H1 (cell line): ENCODE measurements around the gene A4GALT. TPM values are rescaled to one million over a fixed set of nuclear protein-coding genes. Genes with fewer than 3 reads are reported as not detected.
A peak's percentile ranks its signal among the peaks of the same experiment; 100 is the strongest.

Experiments used
- CTCF ChIA-PET: fragments of 300-600 bp; sonication (Branson Sonifier 250); formaldehyde crosslinking; loops from one replicate; lab custom pipeline; 2021; ENCODE audit not compliant: partially characterized antibody; lab: Charles Lee
- POLR2A ChIA-PET: fragments of 300-600 bp; sonication (Branson Sonifier 250); formaldehyde crosslinking; loops from one replicate; lab custom pipeline; 2021; ENCODE audit warnings: inconsistent platforms; ENCODE audit not compliant: partially characterized antibody; lab: Charles Lee
- DNase-seq, 2 experiments: peaks; one replicate each; pipeline versions ENCODE4 v3.0.0 to v3.0.0-alpha.2; 2010 to 2022; ENCODE audit warnings: low spot score in 2 of 2, low read depth in 1 of 2, mixed read lengths in 1 of 2
- FAIRE-seq: peaks from 2 replicates; lab custom pipeline; 2011; peaks lifted over from hg19 to GRCh38; lab: Jason Lieb, UNC
- H2AFZ ChIP-seq: 2 replicates; pipeline ENCODE4 v1.8.1; 2012; ENCODE audit warnings: low read length, inconsistent platforms
- H2AK5ac ChIP-seq: 2 replicates; pipeline ENCODE4 v1.6.1; 2013; ENCODE audit warnings: low read depth, low read length
- H2BK120ac ChIP-seq: replicated peaks from 2 replicates; pipeline ENCODE3; 2013; ENCODE audit warnings: low read depth, low read length, inconsistent platforms
- H2BK12ac ChIP-seq: 2 replicates; pipeline ENCODE4 v1.6.1; 2013; ENCODE audit warnings: low read depth, low read length
- H2BK15ac ChIP-seq: 2 replicates; pipeline ENCODE4 v1.6.1; 2013; ENCODE audit warnings: low read length
- H2BK20ac ChIP-seq: 2 replicates; pipeline ENCODE4 v1.6.1; 2013; ENCODE audit warnings: low read length
- H2BK5ac ChIP-seq: 2 replicates; pipeline ENCODE4 v1.6.1; 2013; ENCODE audit warnings: low read depth, low read length
- H3K14ac ChIP-seq: 2 replicates; pipeline ENCODE4 v1.6.1; 2013; ENCODE audit warnings: inconsistent platforms; ENCODE audit not compliant: insufficient read length
- H3K18ac ChIP-seq: 2 replicates; pipeline ENCODE4 v1.6.1; 2013; ENCODE audit warnings: low read length; ENCODE audit errors: extremely low read depth
- H3K23ac ChIP-seq: 2 replicates; pipeline ENCODE4 v1.6.1; 2013; ENCODE audit warnings: inconsistent platforms; ENCODE audit not compliant: insufficient read length
- H3K23me2 ChIP-seq: 2 replicates; pipeline ENCODE4 v1.6.1; 2013; ENCODE audit warnings: low read depth, low read length
- H3K27ac ChIP-seq: 2 replicates; pipeline ENCODE4 v1.6.1; 2011; ENCODE audit warnings: low read depth, low read length, inconsistent platforms
- H3K27me3 ChIP-seq, 4 experiments: replicated peaks in 1 of 4; 1 replicate in 1 of 4; 2 replicates in 3 of 4; pipeline versions ENCODE4 v1.6.1 to v1.8.1; 2011 to 2013; ENCODE audit warnings: low read length in 3 of 4, mild to moderate bottlenecking in 3 of 4, inconsistent platforms in 2 of 4, mixed read lengths in 2 of 4, moderate library complexity in 1 of 4; ENCODE audit not compliant: control insufficient read depth in 3 of 4, insufficient read depth in 3 of 4; ENCODE audit errors: extremely low read depth in 1 of 4
- H3K36me3 ChIP-seq, 4 experiments: 2 replicates each; pipeline versions ENCODE4 v1.6.1 to v1.8.1; 2011 to 2013; ENCODE audit warnings: mild to moderate bottlenecking in 4 of 4, low read length in 3 of 4, moderate library complexity in 2 of 4, control low read depth in 1 of 4, inconsistent platforms in 1 of 4; ENCODE audit not compliant: insufficient read depth in 4 of 4, control insufficient read depth in 2 of 4
- H3K4ac ChIP-seq: replicated peaks from 2 replicates; pipeline ENCODE3; 2013; ENCODE audit warnings: low read length, low read depth, mixed read lengths, inconsistent platforms; ENCODE audit not compliant: insufficient read length
- H3K4me1 ChIP-seq, 4 experiments: replicated peaks in 1 of 4; 1 replicate in 1 of 4; 2 replicates in 3 of 4; pipeline versions ENCODE4 v1.6.1 to v1.8.1; 2011 to 2013; ENCODE audit warnings: low read length in 3 of 4, inconsistent platforms in 2 of 4, mixed read lengths in 1 of 4; ENCODE audit not compliant: insufficient read depth in 4 of 4, control insufficient read depth in 3 of 4
- H3K4me2 ChIP-seq, 2 experiments: 2 replicates each; pipeline versions ENCODE4 v1.6.1 to v1.8.1; 2011 to 2013; ENCODE audit warnings: low read depth in 2 of 2, low read length in 2 of 2, control low read depth in 1 of 2, inconsistent platforms in 1 of 2, mild to moderate bottlenecking in 1 of 2; ENCODE audit not compliant: insufficient read depth in 1 of 2
- H3K4me3 ChIP-seq, 4 experiments: fragments of 200-600, 300-600 bp in 1 of 4; sonication (generic), shearing (Covaris generic), sonication (Bioruptor Twin) in 1 of 4; 2 replicates each; pipeline versions ENCODE4 v1.5.1 to v1.8.1; 2011 to 2016; ENCODE audit warnings: low read length in 4 of 4, low read depth in 3 of 4, control low read depth in 2 of 4, inconsistent platforms in 2 of 4, mild to moderate bottlenecking in 2 of 4, mixed read lengths in 1 of 4, moderate library complexity in 1 of 4; ENCODE audit not compliant: insufficient read depth in 2 of 4; ENCODE audit errors: extremely low read depth in 1 of 4
- H3K56ac ChIP-seq: replicated peaks from 2 replicates; pipeline ENCODE3; 2013; ENCODE audit warnings: low read depth, mild to moderate bottlenecking, mixed read lengths, low read length, inconsistent platforms; ENCODE audit not compliant: insufficient read length
- H3K79me1 ChIP-seq: 2 replicates; pipeline ENCODE4 v1.6.1; 2013; ENCODE audit warnings: low read depth, low read length, control low read depth
- H3K79me2 ChIP-seq, 2 experiments: 2 replicates each; pipeline versions ENCODE4 v1.6.1 to v1.8.1; 2012 to 2013; ENCODE audit warnings: low read length in 2 of 2, mild to moderate bottlenecking in 2 of 2, inconsistent platforms in 1 of 2; ENCODE audit not compliant: insufficient read depth in 2 of 2, control insufficient read depth in 1 of 2
- H3K9ac ChIP-seq, 4 experiments: replicated peaks in 1 of 4; 1 replicate in 1 of 4; 2 replicates in 3 of 4; pipeline versions ENCODE4 v1.6.1 to v1.8.1; 2011 to 2013; ENCODE audit warnings: low read depth in 3 of 4, low read length in 3 of 4, control low read depth in 2 of 4, mild to moderate bottlenecking in 2 of 4, moderate library complexity in 2 of 4, inconsistent platforms in 1 of 4; ENCODE audit errors: extremely low read depth in 1 of 4
- H3K9me3 ChIP-seq, 2 experiments: 2 replicates each; pipeline versions ENCODE4 v1.6.1 to v1.8.1; 2012 to 2013; ENCODE audit warnings: mild to moderate bottlenecking in 2 of 2, moderate library complexity in 2 of 2, control low read depth in 1 of 2, inconsistent platforms in 1 of 2, low read depth in 1 of 2, low read length in 1 of 2, mixed read lengths in 1 of 2; ENCODE audit not compliant: insufficient read depth in 2 of 2
- H4K20me1 ChIP-seq, 2 experiments: replicated peaks in 1 of 2; 2 replicates each; pipeline versions ENCODE3 to v1.8.1; 2011 to 2013; ENCODE audit warnings: inconsistent platforms in 2 of 2, low read length in 2 of 2, mild to moderate bottlenecking in 1 of 2; ENCODE audit not compliant: insufficient read depth in 2 of 2, control insufficient read depth in 1 of 2
- H4K5ac ChIP-seq: 2 replicates; pipeline ENCODE4 v1.6.1; 2013; ENCODE audit warnings: low read length, low read depth, mixed read lengths, inconsistent platforms; ENCODE audit not compliant: insufficient read length
- H4K8ac ChIP-seq: 2 replicates; pipeline ENCODE4 v1.8.0; 2013; ENCODE audit warnings: mild to moderate bottlenecking, moderate library complexity, low read length, inconsistent platforms; ENCODE audit not compliant: insufficient read depth; ENCODE audit errors: extremely low read depth
- H4K91ac ChIP-seq: replicated peaks from 2 replicates; pipeline ENCODE3; 2013; ENCODE audit warnings: low read length, mixed read lengths, inconsistent platforms; ENCODE audit not compliant: insufficient read length
- CHD2 ChIP-seq: IDR thresholded peaks from 2 replicates; pipeline ENCODE4 v1.6.1; 2012; ENCODE audit warnings: low read length, improper control_type of control experiment
- SP4 ChIP-seq: IDR thresholded peaks from 2 replicates; pipeline ENCODE4 v1.6.1; 2012; ENCODE audit warnings: low read length, inconsistent platforms
- WGBS, 2 experiments: shearing (Covaris generic) in 1 of 2; methylation state at CpG; one replicate each; pipeline versions ENCODE4 v1.1.6 to v1.1.7; 2013 to 2015; ENCODE audit warnings: low lambda C conversion rate in 2 of 2, mixed read lengths in 2 of 2, inconsistent platforms in 1 of 2, low coverage in 1 of 2, missing lambda C conversion rate in 1 of 2; ENCODE audit not compliant: insufficient replicate concordance in 2 of 2, insufficient coverage in 1 of 2, insufficient read length in 1 of 2; ENCODE audit errors: extremely low coverage in 1 of 2, missing lambda C conversion rate in 1 of 2; 5-methylcytosine and 5-hydroxymethylcytosine counted together
- polyA plus RNA-seq, 7 experiments: library from polyadenylated mRNA; depleted of rRNA in 3 of 7; stranded (reverse) in 5 of 7; unstranded in 2 of 7; fragments of >200 nt in 5 of 7; fragments of 200-250 nt in 2 of 7; gene quantifications; 1 replicate in 5 of 7; 2 replicates in 1 of 7; 4 replicates in 1 of 7; pipeline versions ENCODE4 v1.2.1 to v1.2.3, GENCODE V29; 2011 to 2013; ENCODE audit warnings: missing spikeins in 2 of 7, mixed read lengths in 2 of 7
- total RNA-seq: library from RNA; stranded (reverse); fragmentation: NEBNext Ultra II Directional; extraction: Animal tissue kit (Norgen Biotek cat#: 25700); gene quantifications from 2 replicates; pipeline ENCODE4 v1.2.1, GENCODE V29; 2021

The A4GALT gene
- total and polyA plus RNA-seq, 2 of the 8 experiments (the other 6 are each of a cell fraction or from before 2014, with no cell fraction given), result 7.2 to 13.8 TPM

- DNase-seq, result no peak
- H3K4me1 ChIP-seq, result peaks cover 7 to 17% (median 12%) of the 10 kb centered on the region in 4 experiments
- H3K4me2 ChIP-seq, result peak overlapping the region; percentile 84 to 99
- ChIA-PET CTCF (interaction anchor here (0.6 to 1.9 kb wide), 5 partner anchors 10 to 38 kb away, joined by 3 to 7 read pairs (median 3); no protein-coding TSS in a partner anchor), POLR2A (interaction anchor here (1.0 to 2.1 kb wide), 8 partner anchors 11 to 424 kb away, joined by 3 to 8 read pairs (median 3); partner anchors contain the start of gene POLDIP3)
- H3K4ac ChIP-seq, result no peak overlapping the region
- no peak overlapping the region for H2BK20ac ChIP-seq
- no peaks in the 10 kb centered on the region for H3K36me3 ChIP-seq
- WGBS, 2 experiments, result 5% methylated on average over 36 of the region's 37 CpGs; no CpG with 5 or more reads in 1 of the 2 experiments
- peak overlapping the region; percentile 38 for H3K18ac ChIP-seq
- no peak overlapping the region; the same call in 1 of the 2 replicates for H4K8ac ChIP-seq
- no peaks in the 10 kb centered on the region; the same call in 1 of the 2 replicates for H3K79me1 ChIP-seq
- 0 out of 2 replicates have a peak overlapping the region, but pooled peaks have one; percentile 2 for H2BK5ac ChIP-seq
- peak overlapping the region; percentile 48 to 77 (median 72) for H3K4me3 ChIP-seq
- H3K27me3 ChIP-seq, result peaks cover 2 to 31% (median 26%) of the 10 kb centered on the region in 4 experiments
- H3K27ac ChIP-seq, result no peak overlapping the region
- peaks cover 16% of the 10 kb centered on the region for H3K23me2 ChIP-seq
- no peak overlapping the region for H3K23ac ChIP-seq
- peak overlapping the region in 3 of 4 experiments; percentile 13 to 42 (median 29); a peak in 4 of 7 replicates for H3K9ac ChIP-seq
- H2BK120ac ChIP-seq, result no peak overlapping the region
- no peaks in the 10 kb centered on the region for H3K9me3 ChIP-seq
- peak overlapping the region; percentile 81; the same call in 1 of the 2 replicates for H2BK15ac ChIP-seq
- no peak overlapping the region for H4K5ac ChIP-seq
- H2AK5ac ChIP-seq, result no peak overlapping the region
- no peaks in the 10 kb centered on the region; a peak in 1 of 4 replicates for H3K79me2 ChIP-seq
- peak overlapping the region; percentile 71; the same call in 1 of the 2 replicates for H2BK12ac ChIP-seq
- H2AFZ ChIP-seq, result peak overlapping the region; percentile 37; the same call in 1 of the 2 replicates
- H3K56ac ChIP-seq, result no peak overlapping the region
- peaks cover 0 to 2% of the 10 kb centered on the region in 2 experiments for H4K20me1 ChIP-seq
- no peak for FAIRE-seq
- H3K14ac ChIP-seq, result no peak overlapping the region
- H4K91ac ChIP-seq, result peak overlapping the region; percentile 3
- no peak for TF ChIP-seq CHD2
- TF ChIP-seq SP4, result no peak
Observed at GRCh38 chr22:42719656-42720262, 911 bp downstream of the A4GALT start.
